Fibroblast of lung (primary cell): ENCODE measurements around the gene HSD3B1. TPM values are rescaled to one million over a fixed set of nuclear protein-coding genes. Genes with fewer than 3 reads are reported as not detected.

Experiments used
- DNase-seq, 2 donors: peaks; one replicate each; pipeline versions ENCODE4 v3.0.0 to v3.0.0-alpha.2; 2010; ENCODE audit warnings: low read depth in 2 of 2
- H2AFZ ChIP-seq: 2 replicates; pipeline ENCODE4 v1.5.1; 2012; ENCODE audit warnings: low read length, control low read depth, inconsistent platforms
- H3K27ac ChIP-seq: 2 replicates; pipeline ENCODE4 v1.5.1; 2011; ENCODE audit warnings: low read length, control low read depth; ENCODE audit not compliant: insufficient read depth
- H3K27me3 ChIP-seq: 2 replicates; pipeline ENCODE4 v1.5.1; 2011; ENCODE audit warnings: mild to moderate bottlenecking, low read length; ENCODE audit not compliant: control insufficient read depth, insufficient read depth
- H3K36me3 ChIP-seq: 2 replicates; pipeline ENCODE4 v1.5.1; 2011; ENCODE audit warnings: low read length; ENCODE audit not compliant: control insufficient read depth, insufficient read depth
- H3K4me1 ChIP-seq: 2 replicates; pipeline ENCODE4 v1.5.1; 2011; ENCODE audit warnings: low read length; ENCODE audit not compliant: control insufficient read depth, insufficient read depth; ENCODE audit errors: extremely low read depth
- H3K4me2 ChIP-seq: 2 replicates; pipeline ENCODE4 v1.5.1; 2011; ENCODE audit warnings: low read length, control low read depth; ENCODE audit not compliant: insufficient read depth; ENCODE audit errors: extremely low read depth
- H3K4me3 ChIP-seq, 4 experiments: fragments of 200-600 bp in 1 of 4; sonication (generic) in 1 of 4; replicated peaks in 1 of 4; 2 replicates each; pipeline ENCODE4 v1.5.1; 2011 to 2016; ENCODE audit warnings: low read length in 4 of 4, low read depth in 3 of 4, mild to moderate bottlenecking in 3 of 4, control low read depth in 2 of 4, inconsistent platforms in 1 of 4, mixed read lengths in 1 of 4; ENCODE audit not compliant: insufficient read depth in 1 of 4; ENCODE audit errors: control extremely low read depth in 1 of 4
- H3K79me2 ChIP-seq: 2 replicates; pipeline ENCODE4 v1.5.1; 2012; ENCODE audit warnings: mild to moderate bottlenecking, low read length, inconsistent platforms; ENCODE audit not compliant: control insufficient read depth, insufficient read depth
- H3K9ac ChIP-seq: 2 replicates; pipeline ENCODE4 v1.5.1; 2011; ENCODE audit warnings: mild to moderate bottlenecking, low read length, control low read depth; ENCODE audit not compliant: insufficient read depth
- H3K9me3 ChIP-seq: 2 replicates; pipeline ENCODE4 v1.5.1; 2012; ENCODE audit warnings: low read depth, low read length; ENCODE audit not compliant: control insufficient read depth, insufficient read depth
- H4K20me1 ChIP-seq: 2 replicates; pipeline ENCODE4 v1.5.1; 2011; ENCODE audit warnings: low read length; ENCODE audit not compliant: control insufficient read depth, insufficient read depth; ENCODE audit errors: extremely low read depth
- CTCF ChIP-seq, 2 donors: IDR thresholded peaks in 1 of 2; conservative IDR thresholded peaks in 1 of 2; 1 replicate in 1 of 2; 2 replicates in 1 of 2; pipeline ENCODE4 v1.5.1; 2011 to 2012; ENCODE audit warnings: low read length in 2 of 2, control low read depth in 1 of 2, inconsistent platforms in 1 of 2, low read depth in 1 of 2, mild to moderate bottlenecking in 1 of 2
- EZH2 ChIP-seq: IDR thresholded peaks from 2 replicates; pipeline ENCODE4 v1.5.1; 2012; ENCODE audit warnings: low read length, control low read depth, mild to moderate bottlenecking; ENCODE audit errors: missing control alignments
- polyA plus RNA-seq, 2 donors: library from polyadenylated mRNA; depleted of rRNA in 1 of 2; stranded (reverse) in 1 of 2; unstranded in 1 of 2; fragments of >200 nt; gene quantifications; 2 replicates each; pipeline ENCODE4 v1.2.1, GENCODE V29; 2011 to 2012; ENCODE audit warnings: missing spikeins in 1 of 2
- total RNA-seq: library from RNA; depleted of rRNA; stranded (reverse); fragments of >200 nt; gene quantifications from 2 replicates; pipeline ENCODE4 v1.2.1, GENCODE V29; 2014

HSD3B1 gene
- total and polyA plus RNA-seq, 2 donors (not counting 1 experiment from before 2014, with no cell fraction given): not detected

- H3K27ac ChIP-seq: no peak overlapping the region
- H3K9me3 ChIP-seq: no peaks in the 10 kb centered on the region
- no peak for TF ChIP-seq CTCF (conservative IDR thresholded peaks at IDR 0.05 in 1 of 2, IDR thresholded peaks at IDR 0.05 in 1 of 2; ENCODE audit: low read depth in 1 of 2, low read length in 2 of 2)
- no peak for TF ChIP-seq EZH2
- no peak overlapping the region for H2AFZ ChIP-seq
- no peak overlapping the region for H3K4me2 ChIP-seq
- no peaks in the 10 kb centered on the region for H4K20me1 ChIP-seq
- H3K27me3 ChIP-seq: no peaks in the 10 kb centered on the region
- DNase-seq: no peak
- no peak overlapping the region for H3K9ac ChIP-seq
- H3K4me1 ChIP-seq: no peaks in the 10 kb centered on the region
- no peak overlapping the region for H3K4me3 ChIP-seq
- no peaks in the 10 kb centered on the region for H3K79me2 ChIP-seq
- H3K36me3 ChIP-seq: no peaks in the 10 kb centered on the region
These were observed 57.5 kb downstream of the HSD3B1 start for GRCh38 chr1:119564548-119564947.

Other genes with a start within 250 kb of the HSD3B1 start
- gene HAO2, start 138.4 kb upstream of the HSD3B1 start, total RNA-seq: not detected in 2 replicates
- not detected in 2 replicates for gene HAO2, start 138.4 kb upstream of the HSD3B1 start, polyA plus RNA-seq
- not detected in 2 replicates for gene HSD3B2, start 92.1 kb upstream of the HSD3B1 start, total RNA-seq
- gene HSD3B2, start 92.1 kb upstream of the HSD3B1 start, polyA plus RNA-seq: not detected in 2 replicates
- gene ZNF697, start 141.1 kb downstream of the HSD3B1 start, total RNA-seq: 22.3 and 23.0 TPM in 2 replicates
- 7.4 and 9.6 TPM in 2 replicates for gene ZNF697, start 141.1 kb downstream of the HSD3B1 start, polyA plus RNA-seq
- gene PHGDH, start 204.7 kb downstream of the HSD3B1 start, total RNA-seq: 201 and 211 TPM in 2 replicates
- gene PHGDH, start 204.7 kb downstream of the HSD3B1 start, polyA plus RNA-seq: 44.3 and 45.0 TPM in 2 replicates